MCF 10A (cell line): ENCODE data around the gene CP. TPM values are rescaled to one million over a fixed set of nuclear protein-coding genes. Genes with fewer than 3 reads are reported as not detected.

ENCODE experiments used
- BruUV-seq: library from RNA; stranded (reverse); fragments of 400-500 nt; replicated peaks from 2 replicates; lab custom pipeline; 2021; lab: Mats Ljungman, UMichigan
- CTCF ChIA-PET: fragments of 300-600 bp; sonication (Branson Sonifier 250); formaldehyde crosslinking; extraction: SDS; loops from one replicate; lab custom pipeline; 2021; ENCODE audit warnings: antibody characterized with exemption, inconsistent platforms; lab: Yijun Ruan, JAX
- POLR2A ChIA-PET: fragments of 300-600, 350-650 bp; sonication (Branson Sonifier 250); formaldehyde crosslinking; extraction: SDS; loops from one replicate; lab custom pipeline; 2020; ENCODE audit warnings: antibody characterized with exemption, inconsistent platforms; lab: Yijun Ruan, JAX
- DNase-seq: peaks from one replicate; pipeline ENCODE4 v3.0.0-alpha.2; 2018; ENCODE audit not compliant: unreplicated experiment
- H3K27ac Mint-ChIP-seq: one replicate; pipeline ENCODE4 v1.8.0; 2022; ENCODE audit warnings: mild to moderate bottlenecking, low read depth, mixed read lengths; ENCODE audit not compliant: unreplicated experiment
- H3K27me3 Mint-ChIP-seq: one replicate; pipeline ENCODE4 v1.8.0; 2022; ENCODE audit warnings: mixed read lengths; ENCODE audit not compliant: insufficient read depth, unreplicated experiment
- H3K36me3 Mint-ChIP-seq: one replicate; pipeline ENCODE4 v1.8.0; 2022; ENCODE audit warnings: mild to moderate bottlenecking, moderate library complexity, mixed read lengths; ENCODE audit not compliant: insufficient read depth, unreplicated experiment
- H3K4me1 Mint-ChIP-seq: one replicate; pipeline ENCODE4 v1.8.0; 2022; ENCODE audit warnings: mixed read lengths; ENCODE audit not compliant: insufficient read depth, unreplicated experiment
- H3K4me3 Mint-ChIP-seq: one replicate; pipeline ENCODE4 v1.8.0; 2022; ENCODE audit warnings: mild to moderate bottlenecking, moderate library complexity, mixed read lengths; ENCODE audit not compliant: unreplicated experiment
- H3K9me3 Mint-ChIP-seq: one replicate; pipeline ENCODE4 v1.8.0; 2022; ENCODE audit warnings: mixed read lengths; ENCODE audit not compliant: unreplicated experiment
- intact Hi-C: fragments of 100-400 bp; cut with micrococcal nuclease; formaldehyde crosslinking; loops from 2 replicates; pipeline ENCODE4 v1.14.1; 2022
- total RNA-seq: library from RNA; stranded (reverse); gene quantifications from 2 replicates; pipeline ENCODE4 v1.2.3, GENCODE V29; 2022
- TF ChIP-seq, protein P1 (sequence below): fragments of 200-600 bp; IDR thresholded peaks from one replicate; pipeline ENCODE4 v1.8.0; 2022; ENCODE audit warnings: antibody characterized with exemption, mild to moderate bottlenecking; ENCODE audit not compliant: unreplicated experiment

CP gene
- total RNA-seq, 1 experiment from 2014 or later = not detected

DNA sequence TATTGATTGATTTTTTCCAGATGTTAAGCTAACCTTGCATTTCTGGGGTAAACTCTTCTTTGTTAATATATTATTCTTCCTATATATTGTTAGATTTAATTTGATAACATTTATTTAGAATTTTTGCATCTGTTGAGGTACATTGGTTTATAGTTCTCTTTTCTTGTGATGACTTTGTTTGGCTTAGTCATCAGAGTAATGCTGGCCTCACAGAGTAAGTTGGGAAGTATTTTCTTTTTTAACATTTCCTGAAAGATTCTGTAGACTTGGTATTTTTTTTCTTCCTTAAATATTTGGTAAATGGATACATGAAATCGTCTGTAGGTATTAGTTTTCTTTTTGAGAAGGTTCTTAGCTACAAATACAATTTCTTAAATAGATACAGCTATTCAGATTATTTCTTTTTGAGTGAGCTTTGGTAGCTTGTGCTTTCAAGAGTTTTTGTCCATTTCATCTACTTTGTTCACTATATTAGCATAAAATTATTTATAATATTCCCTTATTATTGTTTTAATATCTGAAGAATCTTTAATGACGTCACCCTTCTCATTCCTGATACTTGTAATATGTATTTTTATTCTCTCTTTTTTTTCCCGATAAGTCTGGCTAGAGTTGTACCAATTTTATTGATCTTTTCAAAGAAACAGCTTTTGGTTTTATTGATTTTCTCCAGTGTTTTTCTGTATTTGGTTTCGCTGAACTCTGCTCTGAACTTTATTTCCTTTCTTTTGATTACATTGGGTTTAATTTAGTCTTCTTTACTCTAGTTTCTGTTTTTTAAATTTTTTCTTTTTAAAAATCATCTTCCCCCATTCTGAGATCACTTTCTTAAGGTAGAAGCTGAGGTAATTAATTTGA is 98.7 kb downstream of the CP start:
- BruUV-seq = no TSS peak
- Mint-ChIP-seq H3K27ac (no peak overlapping the region), H3K9me3 (no peaks in the 10 kb centered on the region), H3K4me1 (peaks cover 5% of the 10 kb centered on the region), H3K36me3 (no peaks in the 10 kb centered on the region), H3K4me3 (no peak overlapping the region), H3K27me3 (no peaks in the 10 kb centered on the region)
- intact Hi-C loops = loop anchor here (5.0 to 10.0 kb wide), 2 partner anchors 258 to 359 kb away; partner anchors contain the start of gene CPA3
- TF ChIP-seq, protein P1, sequence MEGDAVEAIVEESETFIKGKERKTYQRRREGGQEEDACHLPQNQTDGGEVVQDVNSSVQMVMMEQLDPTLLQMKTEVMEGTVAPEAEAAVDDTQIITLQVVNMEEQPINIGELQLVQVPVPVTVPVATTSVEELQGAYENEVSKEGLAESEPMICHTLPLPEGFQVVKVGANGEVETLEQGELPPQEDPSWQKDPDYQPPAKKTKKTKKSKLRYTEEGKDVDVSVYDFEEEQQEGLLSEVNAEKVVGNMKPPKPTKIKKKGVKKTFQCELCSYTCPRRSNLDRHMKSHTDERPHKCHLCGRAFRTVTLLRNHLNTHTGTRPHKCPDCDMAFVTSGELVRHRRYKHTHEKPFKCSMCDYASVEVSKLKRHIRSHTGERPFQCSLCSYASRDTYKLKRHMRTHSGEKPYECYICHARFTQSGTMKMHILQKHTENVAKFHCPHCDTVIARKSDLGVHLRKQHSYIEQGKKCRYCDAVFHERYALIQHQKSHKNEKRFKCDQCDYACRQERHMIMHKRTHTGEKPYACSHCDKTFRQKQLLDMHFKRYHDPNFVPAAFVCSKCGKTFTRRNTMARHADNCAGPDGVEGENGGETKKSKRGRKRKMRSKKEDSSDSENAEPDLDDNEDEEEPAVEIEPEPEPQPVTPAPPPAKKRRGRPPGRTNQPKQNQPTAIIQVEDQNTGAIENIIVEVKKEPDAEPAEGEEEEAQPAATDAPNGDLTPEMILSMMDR = no peak
- ChIA-PET CTCF (interaction anchor here (0.6 to 6.3 kb wide), 10 partner anchors 78 to 418 kb away, joined by 3 to 181 read pairs (median 3); no protein-coding TSS in a partner anchor), POLR2A (interaction anchor here (0.6 to 1.9 kb wide), 3 partner anchors 37 to 251 kb away, joined by 3 to 6 read pairs (median 3); no protein-coding TSS in a partner anchor)
- no peak for DNase-seq

Other genes starting within 250 kb of the CP start
- gene GYG1, start 230.3 kb downstream of the CP start, total RNA-seq = 22.3 and 25.4 TPM in 2 replicates
- 21.9 TPM in 2 replicates for gene HLTF, start 135.3 kb downstream of the CP start, total RNA-seq
- gene HPS3, start 92.2 kb downstream of the CP start, total RNA-seq = 7.7 and 11.1 TPM in 2 replicates
- gene TM4SF18, start 111.8 kb upstream of the CP start, total RNA-seq = not detected in 2 replicates
- 20.1 and 27.7 TPM in 2 replicates for gene TM4SF1, start 155.8 kb upstream of the CP start, total RNA-seq